HG03066 (cell line): ENCODE data around the gene KRTAP25-1.

ENCODE experiments used
- ATAC-seq: cut with Tn5 transposase; IDR thresholded peaks from one replicate; pipeline ENCODE4 v1.9.1; 2021; ENCODE audit warnings: low read depth; ENCODE audit not compliant: unreplicated experiment

KRTAP25-1 gene

GRCh38 chr21:30289215-30289614, at the start of gene KRTAP25-1:
Gene KRTAP25-1 (minus strand): TSS chr21:30289514. CDS start chr21:30289490, 24 bp downstream.
- no peak for ATAC-seq

DNA sequence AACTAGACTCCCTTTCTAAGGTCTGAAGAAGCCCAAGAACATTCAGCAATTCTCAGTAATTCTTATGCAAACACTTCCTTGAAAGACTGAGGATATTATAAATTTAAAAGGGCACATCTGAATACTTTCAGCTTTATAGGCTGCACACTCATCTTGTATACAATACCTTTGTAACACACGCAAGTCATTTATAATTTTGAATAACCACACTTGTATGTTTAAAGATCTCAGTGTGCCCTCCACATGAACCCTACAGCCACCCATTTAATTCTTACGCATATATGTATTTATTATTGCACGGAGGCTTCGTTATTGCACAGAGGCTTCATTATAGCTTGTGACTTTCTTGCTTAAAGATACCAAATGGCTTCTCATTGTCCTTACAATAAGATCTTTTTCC, 49.4 kb upstream of the KRTAP25-1 start:
- ATAC-seq, result no peak

DNA sequence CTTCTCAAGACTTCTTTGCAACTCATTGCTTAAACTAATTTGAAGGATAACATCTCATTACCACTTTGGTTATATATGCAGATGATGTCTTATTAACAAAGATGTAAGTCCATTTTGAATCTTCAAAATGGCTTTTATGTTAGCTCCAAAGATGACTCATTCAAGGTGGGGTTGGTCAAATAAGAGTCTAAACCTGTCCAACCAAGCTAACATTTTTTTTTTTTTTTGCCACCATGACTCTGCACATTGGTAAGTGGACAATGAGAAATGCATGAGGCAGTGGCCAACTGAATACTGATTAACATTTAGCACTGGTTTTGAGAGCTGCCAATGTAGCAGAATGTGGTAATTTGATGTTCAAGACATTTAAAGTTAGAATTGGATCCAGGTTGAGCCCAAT, 48.5 kb upstream of the KRTAP25-1 start:
- no peak for ATAC-seq

DNA sequence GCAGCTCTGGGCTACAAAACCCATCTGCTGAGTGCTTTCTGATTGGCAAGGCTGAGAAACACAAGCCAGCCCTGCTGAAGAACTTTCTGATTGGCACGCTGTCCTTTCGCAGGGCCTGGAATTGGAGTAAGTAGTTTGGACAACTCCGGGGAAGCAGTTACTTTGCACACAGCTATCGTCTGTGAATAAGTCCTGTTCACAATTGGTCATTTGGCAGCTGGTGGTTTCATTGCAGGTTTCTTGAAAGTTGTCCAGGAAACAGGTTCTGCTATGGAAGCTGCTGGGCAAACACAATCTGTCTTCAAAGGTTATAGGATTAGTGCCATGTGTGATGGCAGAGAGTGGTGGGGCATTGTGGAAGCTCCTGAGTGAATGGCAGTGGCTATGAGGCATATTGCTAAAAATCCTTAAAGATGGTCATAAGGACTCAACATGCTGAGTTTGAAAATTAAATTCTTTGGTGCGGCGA, 48.0 kb upstream of the KRTAP25-1 start, which contains the start of gene KRTAP27-1:
Gene KRTAP27-1 (minus strand): TSS at position 419 of the 469 bp plus-strand sequence. CDS start 26 bp downstream, at position 393.
- no peak for ATAC-seq

- ATAC-seq, result no peak
Measured at GRCh38 chr21:30336596-30336995, 47.3 kb upstream of the KRTAP25-1 start.

- ATAC-seq, result no peak
Measured at GRCh38 chr21:30333736-30334135, 44.4 kb upstream of the KRTAP25-1 start.

DNA sequence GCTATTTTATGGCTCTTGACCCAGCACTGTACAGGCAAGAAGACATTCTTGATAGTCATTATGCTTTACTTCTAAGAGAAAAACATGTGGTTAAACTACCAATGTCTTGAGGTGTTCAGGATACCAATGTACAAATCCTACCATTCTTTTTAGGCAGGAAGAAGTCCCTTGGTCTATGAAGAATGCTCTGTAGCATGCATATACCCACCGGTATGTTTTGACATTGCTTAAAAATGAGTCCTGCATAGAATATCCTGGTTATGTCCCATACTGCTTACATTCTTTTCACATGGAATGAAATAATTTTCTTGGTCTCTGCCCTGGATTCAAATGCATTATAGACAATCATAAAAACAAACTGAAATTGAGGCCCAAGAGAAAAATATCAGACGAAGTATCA, 43.4 kb upstream of the KRTAP25-1 start:
- no peak for ATAC-seq

GRCh38 chr21:30329203-30329875, 40.0 kb upstream of the KRTAP25-1 start:
- no peak for ATAC-seq

DNA sequence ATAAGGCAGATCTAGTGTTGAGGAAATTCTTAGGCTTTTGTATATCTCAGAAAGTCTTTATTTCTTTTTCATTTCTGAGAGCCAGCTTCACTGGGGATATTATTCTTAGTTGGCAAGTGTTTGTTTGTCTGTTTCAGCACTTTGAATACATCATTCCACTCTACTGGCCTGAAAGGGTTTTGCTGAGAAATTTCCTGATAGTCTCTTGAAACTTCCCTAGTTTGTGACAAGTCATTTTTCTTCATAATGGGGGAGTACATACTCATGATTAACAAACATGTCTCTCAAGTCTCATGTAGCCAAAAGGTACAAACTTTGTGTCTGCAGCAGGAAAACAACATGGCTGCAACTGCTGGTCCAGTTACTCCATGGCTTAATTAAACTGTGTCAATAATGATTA, 37.1 kb upstream of the KRTAP25-1 start:
- no peak for ATAC-seq

DNA sequence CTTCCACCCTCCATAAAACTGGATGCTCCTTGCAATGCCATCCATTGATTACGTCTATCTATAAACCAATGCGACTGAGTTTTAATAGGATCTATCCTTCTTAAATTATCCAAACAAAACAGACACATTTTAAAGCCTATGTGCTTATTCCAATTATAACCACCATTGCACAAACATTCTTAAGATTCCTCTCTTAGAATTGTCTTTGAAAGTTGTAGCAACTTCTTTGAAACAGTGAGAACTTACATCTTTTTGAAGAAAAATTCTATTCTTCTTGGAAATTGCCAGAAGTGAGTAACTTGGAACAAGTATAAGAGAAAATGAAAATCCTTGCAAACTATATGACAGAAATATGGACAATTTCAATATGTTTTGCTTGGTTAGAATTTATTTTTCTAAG, 30.9 kb upstream of the KRTAP25-1 start, which contains the start of gene KRTAP26-1:
Gene KRTAP26-1 (minus strand): TSS at position 101 of the 400 bp plus-strand sequence. CDS start 280 bp downstream, outside the sequence.
- ATAC-seq, result no peak

- ATAC-seq, result no peak
Measured at GRCh38 chr21:30315701-30316100, 26.4 kb upstream of the KRTAP25-1 start.

GRCh38 chr21:30306884-30307283, 17.6 kb upstream of the KRTAP25-1 start:
- no peak for ATAC-seq

DNA sequence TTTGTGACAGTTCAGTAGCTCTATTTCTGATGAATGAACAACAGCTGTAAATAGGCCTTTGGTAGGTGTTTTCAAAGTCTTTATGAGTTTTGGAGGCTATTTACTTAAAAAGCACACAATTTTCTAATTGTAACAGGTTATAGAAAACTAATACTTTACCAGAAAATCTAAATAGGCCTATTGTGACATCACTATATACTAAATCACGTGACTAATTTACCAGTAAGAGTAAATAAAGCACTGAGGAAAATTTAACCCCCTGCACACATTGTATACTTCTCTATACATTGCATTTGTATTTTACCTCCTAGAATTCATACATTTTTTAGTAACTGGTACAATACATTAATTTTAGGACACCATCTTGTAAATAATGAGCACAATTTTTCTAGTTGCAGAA, 15.8 kb upstream of the KRTAP25-1 start:
- ATAC-seq, result no peak

GRCh38 chr21:30282850-30283249, 6.5 kb downstream of the KRTAP25-1 start, which contains the start of gene KRTAP24-1:
Gene KRTAP24-1 (minus strand): TSS chr21:30282950. CDS start chr21:30282932, 18 bp downstream.
- no peak for ATAC-seq

- ATAC-seq, result no peak
Measured at GRCh38 chr21:30271611-30272010, 17.7 kb downstream of the KRTAP25-1 start.

GRCh38 chr21:30271156-30271555, 18.2 kb downstream of the KRTAP25-1 start:
- no peak for ATAC-seq

DNA sequence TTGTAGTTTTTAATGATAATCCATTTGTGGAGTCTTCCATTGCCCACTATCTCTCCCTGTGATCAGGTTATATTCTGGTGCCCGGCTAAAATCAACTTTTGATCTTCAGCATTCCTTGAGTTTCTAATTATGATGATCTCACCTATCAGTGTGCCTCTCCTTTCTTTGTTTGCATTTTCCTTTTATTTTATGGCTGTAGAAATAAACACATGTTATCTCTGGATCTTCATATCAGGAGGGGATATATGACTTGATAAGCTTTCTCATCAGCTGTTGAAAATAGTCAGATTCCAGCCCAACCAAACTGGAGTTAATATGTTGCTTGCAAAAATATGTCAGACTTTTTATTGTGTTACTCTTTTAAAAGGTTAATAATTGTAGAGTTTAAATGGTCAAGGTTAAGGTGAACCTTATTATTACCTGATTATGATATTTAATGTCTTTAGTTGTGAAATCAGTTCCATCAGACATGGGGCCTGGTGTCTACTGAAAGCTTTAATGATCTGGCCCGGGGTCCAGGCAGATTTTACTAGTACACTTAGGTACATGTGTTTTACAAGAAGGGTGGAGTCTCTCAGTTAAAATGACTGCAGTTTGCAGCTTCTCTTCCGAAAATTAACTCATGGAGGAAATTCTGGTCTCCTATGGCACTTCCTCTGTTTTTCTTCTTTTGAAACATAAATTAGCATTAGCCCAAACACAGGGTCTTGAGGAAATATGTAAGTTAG, 19.3 kb downstream of the KRTAP25-1 start:
- ATAC-seq, result no peak

DNA sequence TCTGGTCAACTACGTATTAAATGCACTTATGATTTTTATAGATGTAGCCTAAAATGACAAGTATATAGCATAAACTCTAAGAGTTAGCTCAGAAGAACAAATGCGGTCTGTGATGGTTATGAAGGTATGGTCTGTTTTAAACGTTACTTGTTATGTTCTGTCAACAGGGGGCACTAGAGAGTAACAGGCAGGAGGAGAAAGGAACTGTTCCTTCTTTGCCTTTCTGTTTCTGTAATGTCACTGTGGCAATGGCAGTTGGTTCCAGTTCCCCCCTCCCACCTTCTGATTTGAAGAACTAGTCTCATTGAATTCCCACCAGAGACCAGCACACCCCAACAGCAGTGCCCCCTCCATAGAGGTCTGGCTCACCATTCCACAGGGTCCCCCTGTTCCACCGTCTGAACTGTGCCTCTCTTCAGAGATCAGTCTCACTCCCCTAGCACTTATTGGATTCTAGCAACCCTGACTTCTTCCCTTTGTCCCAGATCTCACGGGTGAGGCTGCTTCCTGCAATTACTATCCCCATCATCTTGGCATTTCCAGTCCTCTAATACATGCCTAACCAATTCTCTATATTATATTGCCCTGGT, 20.6 kb downstream of the KRTAP25-1 start:
- ATAC-seq, result no peak

GRCh38 chr21:30257773-30258172, 31.5 kb downstream of the KRTAP25-1 start:
- no peak for ATAC-seq

DNA sequence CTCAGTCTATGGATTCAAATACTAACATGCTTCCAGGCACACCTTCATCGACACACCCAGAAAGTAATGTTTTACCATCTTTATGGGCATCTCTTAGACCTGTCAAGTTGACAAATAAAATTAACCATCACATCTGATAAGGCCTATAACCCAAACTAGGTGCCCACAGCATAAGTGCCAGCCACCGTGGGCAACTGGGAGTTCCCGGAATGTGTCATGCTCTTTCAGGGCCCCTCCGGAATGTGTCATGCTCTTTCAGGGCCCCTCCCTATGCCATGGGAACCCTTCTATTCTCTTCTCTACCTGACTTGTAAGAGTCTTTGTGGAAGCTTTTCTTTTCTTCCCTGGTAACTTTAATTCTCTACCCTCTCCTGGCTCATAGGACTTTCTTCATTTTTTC, 33.2 kb downstream of the KRTAP25-1 start:
- ATAC-seq, result no peak

DNA sequence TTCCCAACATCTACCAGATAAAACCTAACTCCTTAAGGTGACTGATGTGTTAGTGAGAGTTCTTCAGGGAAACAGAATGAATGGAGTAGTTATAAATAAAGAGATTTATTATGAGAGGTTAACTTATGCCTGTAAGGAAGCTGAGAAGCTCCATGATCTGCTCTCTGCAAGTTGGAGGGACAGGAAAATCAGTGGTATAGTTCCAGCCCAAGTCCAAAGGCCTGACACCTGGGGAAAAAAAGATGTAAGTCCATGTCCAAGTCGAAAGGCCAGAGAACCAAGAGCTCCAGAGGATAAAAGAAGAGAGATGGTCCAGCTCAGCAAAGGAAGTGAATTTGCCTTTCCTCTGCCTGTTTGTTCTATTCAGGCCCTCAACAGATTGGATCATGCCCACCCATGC, 33.6 kb downstream of the KRTAP25-1 start:
- ATAC-seq, result no peak
